HEK293 (cell line): Measurements from ENCODE around the gene BCL2L11.
A peak's percentile ranks its signal among the peaks of the same experiment; 100 is the strongest.

ENCODE experiments used
- CTCF ChIA-PET: fragments of 350-600 bp; formaldehyde crosslinking; extraction: SDS; loops from one replicate; lab custom pipeline; 2021; ENCODE audit warnings: antibody characterized with exemption; lab: Yijun Ruan, JAX
- POLR2A ChIA-PET: fragments of 300-600 bp; formaldehyde crosslinking; extraction: SDS; loops from one replicate; lab custom pipeline; 2020; ENCODE audit warnings: antibody characterized with exemption, inconsistent platforms; lab: Yijun Ruan, JAX
- H3K27ac ChIP-seq: fragments of 200-500 bp; sonication (Bioruptor generic); 2 replicates; pipeline ENCODE4 v1.5.1; 2014; ENCODE audit warnings: low read depth, low read length, control low read depth, inconsistent platforms; ENCODE audit errors: extremely low read depth
- H3K36me3 ChIP-seq, 2 experiments: fragments of 200-500 bp in 1 of 2; sonication (Bioruptor generic) in 1 of 2; 1 replicate in 1 of 2; 2 replicates in 1 of 2; pipeline ENCODE4 v1.5.1; 2014 to 2017; ENCODE audit warnings: inconsistent platforms in 2 of 2, low read length in 2 of 2; ENCODE audit not compliant: control insufficient read depth in 2 of 2, insufficient read depth in 1 of 2
- H3K4me1 ChIP-seq: fragments of 200-500 bp; sonication (Bioruptor generic); 2 replicates; pipeline ENCODE4 v1.5.1; 2014; ENCODE audit warnings: mild to moderate bottlenecking, low read length, inconsistent platforms; ENCODE audit not compliant: control insufficient read depth, insufficient read depth
- H3K4me3 ChIP-seq: 2 replicates; pipeline ENCODE4 v1.5.1; 2011; ENCODE audit warnings: low read depth, mild to moderate bottlenecking, control low read depth, low read length, moderate library complexity
- H3K9me3 ChIP-seq: fragments of 200-500 bp; sonication (Bioruptor generic); 2 replicates; pipeline ENCODE4 v1.5.1; 2014; ENCODE audit warnings: low read depth, low read length, inconsistent platforms; ENCODE audit not compliant: control insufficient read depth, insufficient read depth
- GLI4 ChIP-seq: fragments of 450-650 bp; formaldehyde crosslinking; IDR thresholded peaks from 2 replicates; pipeline ENCODE4 v1.5.1; 2016; ENCODE audit warnings: missing biosample characterization, missing genetic modification characterization
- GLIS1 ChIP-seq: fragments of 450-650 bp; formaldehyde crosslinking; IDR thresholded peaks from 2 replicates; pipeline ENCODE4 v1.5.1; 2016; ENCODE audit warnings: missing biosample characterization, missing genetic modification characterization
- HOXD13 ChIP-seq: sonication (generic); formaldehyde crosslinking; IDR thresholded peaks from 2 replicates; pipeline ENCODE4 v1.8.0; 2022; ENCODE audit warnings: missing genetic modification reagents, borderline replicate concordance
- PRDM2 ChIP-seq: fragments of 450-650 bp; formaldehyde crosslinking; IDR thresholded peaks from 2 replicates; pipeline ENCODE4 v1.5.1; 2016; ENCODE audit warnings: missing biosample characterization, missing genetic modification characterization, borderline replicate concordance
- YY1 ChIP-seq: fragments of 450-650 bp; formaldehyde crosslinking; IDR thresholded peaks from 2 replicates; pipeline ENCODE4 v1.5.1; 2018; ENCODE audit warnings: missing biosample characterization, missing genetic modification characterization
- ZIC2 ChIP-seq: fragments of 450-650 bp; formaldehyde crosslinking; IDR thresholded peaks from 2 replicates; pipeline ENCODE4 v1.5.1; 2016; ENCODE audit warnings: missing biosample characterization, missing genetic modification characterization
- ZNF132 ChIP-seq: fragments of 450-650 bp; formaldehyde crosslinking; IDR thresholded peaks from 2 replicates; pipeline ENCODE4 v1.5.1; 2017; ENCODE audit warnings: missing biosample characterization, missing genetic modification characterization, borderline replicate concordance
- ZNF138 ChIP-seq: fragments of 450-650 bp; formaldehyde crosslinking; IDR thresholded peaks from 2 replicates; pipeline ENCODE4 v1.5.1; 2016; ENCODE audit warnings: missing biosample characterization, missing genetic modification characterization, borderline replicate concordance
- ZNF16 ChIP-seq: fragments of 450-650 bp; formaldehyde crosslinking; IDR thresholded peaks from 2 replicates; pipeline ENCODE4 v1.5.1; 2016; ENCODE audit warnings: low read depth, missing biosample characterization, missing genetic modification characterization
- ZNF248 ChIP-seq: fragments of 450-650 bp; formaldehyde crosslinking; IDR thresholded peaks from 2 replicates; pipeline ENCODE4 v1.5.1; 2017; ENCODE audit warnings: missing biosample characterization, missing genetic modification characterization
- ZNF266 ChIP-seq: fragments of 450-650 bp; formaldehyde crosslinking; IDR thresholded peaks from 2 replicates; pipeline ENCODE4 v1.5.1; 2016; ENCODE audit warnings: missing biosample characterization, missing genetic modification characterization, low read depth
- ZNF274 ChIP-seq, 2 experiments: fragments of 200-500 bp in 1 of 2; fragments of 450-650 bp in 1 of 2; sonication (Bioruptor generic) in 1 of 2; formaldehyde crosslinking in 1 of 2; IDR thresholded peaks; 2 replicates each; pipeline versions ENCODE4 v1.5.1 to v1.6.1; 2014 to 2016; ENCODE audit warnings: borderline replicate concordance in 1 of 2, inconsistent platforms in 1 of 2, low read length in 1 of 2, missing biosample characterization in 1 of 2, missing genetic modification characterization in 1 of 2
- ZNF280C ChIP-seq: fragments of 450-650 bp; formaldehyde crosslinking; IDR thresholded peaks from 2 replicates; pipeline ENCODE4 v1.5.1; 2016; ENCODE audit warnings: missing biosample characterization, missing genetic modification characterization
- ZNF335 ChIP-seq: fragments of 450-650 bp; formaldehyde crosslinking; conservative IDR thresholded peaks from 2 replicates; pipeline ENCODE4 v1.5.1; 2016; ENCODE audit warnings: missing biosample characterization, missing genetic modification characterization
- ZNF423 ChIP-seq: fragments of 450-650 bp; formaldehyde crosslinking; IDR thresholded peaks from 2 replicates; pipeline ENCODE4 v1.5.1; 2016; ENCODE audit warnings: missing biosample characterization, missing genetic modification characterization
- ZNF529 ChIP-seq: fragments of 450-650 bp; formaldehyde crosslinking; IDR thresholded peaks from 2 replicates; pipeline ENCODE4 v1.5.1; 2017; ENCODE audit warnings: missing genetic modification characterization, missing biosample characterization; ENCODE audit not compliant: insufficient replicate concordance
- ZNF530 ChIP-seq: fragments of 450-650 bp; formaldehyde crosslinking; IDR thresholded peaks from 2 replicates; pipeline ENCODE4 v1.5.1; 2016; ENCODE audit warnings: low read depth, missing biosample characterization, missing genetic modification characterization
- ZNF571 ChIP-seq: fragments of 450-650 bp; formaldehyde crosslinking; IDR thresholded peaks from 2 replicates; pipeline ENCODE4 v1.5.0; 2017; ENCODE audit warnings: missing biosample characterization, missing genetic modification characterization
- ZNF600 ChIP-seq: fragments of 450-650 bp; formaldehyde crosslinking; IDR thresholded peaks from 2 replicates; pipeline ENCODE4 v1.5.1; 2016; ENCODE audit warnings: missing biosample characterization, missing genetic modification characterization
- ZNF704 ChIP-seq: fragments of 450-650 bp; formaldehyde crosslinking; IDR thresholded peaks from 2 replicates; pipeline ENCODE4 v1.5.1; 2016; ENCODE audit warnings: missing biosample characterization, missing genetic modification characterization
- ZNF768 ChIP-seq: fragments of 450-650 bp; formaldehyde crosslinking; IDR thresholded peaks from 2 replicates; pipeline ENCODE4 v1.5.1; 2018; ENCODE audit warnings: missing biosample characterization, mild to moderate bottlenecking, missing genetic modification characterization
- ZSCAN30 ChIP-seq: fragments of 450-650 bp; IDR thresholded peaks from 2 replicates; pipeline ENCODE4 v1.5.1; 2018; ENCODE audit warnings: missing biosample characterization, mild to moderate bottlenecking, missing genetic modification characterization, moderate library complexity
- TF ChIP-seq, protein P1 (sequence below): fragments of 450-650 bp; formaldehyde crosslinking; IDR thresholded peaks from 2 replicates; pipeline ENCODE4 v1.5.1; 2017; ENCODE audit warnings: missing biosample characterization, mild to moderate bottlenecking, missing genetic modification characterization, moderate library complexity
- TF ChIP-seq, protein P2 (sequence below): fragments of 450-650 bp; formaldehyde crosslinking; IDR thresholded peaks from 2 replicates; pipeline ENCODE4 v1.5.1; 2017; ENCODE audit warnings: missing biosample characterization, missing genetic modification characterization

The BCL2L11 gene

GRCh38 chr2:111122631-111123421 lies 2.1 kb downstream of the BCL2L11 start (continued):
- TF ChIP-seq GLIS1 (tag by site-specific recombination), result no peak
- TF ChIP-seq ZSCAN30 (tag by site-specific recombination), result peak; percentile 76
- TF ChIP-seq, protein P1, sequence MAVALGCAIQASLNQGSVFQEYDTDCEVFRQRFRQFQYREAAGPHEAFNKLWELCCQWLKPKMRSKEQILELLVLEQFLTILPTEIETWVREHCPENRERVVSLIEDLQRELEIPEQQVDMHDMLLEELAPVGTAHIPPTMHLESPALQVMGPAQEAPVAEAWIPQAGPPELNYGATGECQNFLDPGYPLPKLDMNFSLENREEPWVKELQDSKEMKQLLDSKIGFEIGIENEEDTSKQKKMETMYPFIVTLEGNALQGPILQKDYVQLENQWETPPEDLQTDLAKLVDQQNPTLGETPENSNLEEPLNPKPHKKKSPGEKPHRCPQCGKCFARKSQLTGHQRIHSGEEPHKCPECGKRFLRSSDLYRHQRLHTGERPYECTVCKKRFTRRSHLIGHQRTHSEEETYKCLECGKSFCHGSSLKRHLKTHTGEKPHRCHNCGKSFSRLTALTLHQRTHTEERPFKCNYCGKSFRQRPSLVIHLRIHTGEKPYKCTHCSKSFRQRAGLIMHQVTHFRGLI (tag by site-specific recombination), result peak; percentile 88
- TF ChIP-seq ZNF529 (tag by site-specific recombination), result no peak
- no peak for TF ChIP-seq ZNF423 (tag by site-specific recombination)
- TF ChIP-seq ZIC2 (tag by site-specific recombination), result no peak
- TF ChIP-seq ZNF768 (tag by site-specific recombination), result no peak
- TF ChIP-seq ZNF274 (IDR thresholded peaks at IDR 0.05; ENCODE audit: low read length), result no peak
- TF ChIP-seq ZNF274 (tag by site-specific recombination; IDR thresholded peaks at IDR 0.05; ENCODE audit: borderline replicate concordance), result no peak
- no peak for TF ChIP-seq ZNF266 (tag by site-specific recombination)
- TF ChIP-seq HOXD13 (CRISPR knock-in tag), result 0 out of 2 replicates have a peak, but pooled peaks have one; percentile 9
- TF ChIP-seq ZNF530 (tag by site-specific recombination), result no peak
- TF ChIP-seq ZNF571 (tag by site-specific recombination), result no peak
- peak; percentile 26; the same call in 1 of the 2 replicates for TF ChIP-seq ZNF335
- no peak for TF ChIP-seq ZNF138 (tag by site-specific recombination)
- no peak for TF ChIP-seq ZNF248 (tag by site-specific recombination)
- no peak for TF ChIP-seq ZNF16
- no peak for TF ChIP-seq YY1 (tag by site-specific recombination)
- TF ChIP-seq, protein P2, sequence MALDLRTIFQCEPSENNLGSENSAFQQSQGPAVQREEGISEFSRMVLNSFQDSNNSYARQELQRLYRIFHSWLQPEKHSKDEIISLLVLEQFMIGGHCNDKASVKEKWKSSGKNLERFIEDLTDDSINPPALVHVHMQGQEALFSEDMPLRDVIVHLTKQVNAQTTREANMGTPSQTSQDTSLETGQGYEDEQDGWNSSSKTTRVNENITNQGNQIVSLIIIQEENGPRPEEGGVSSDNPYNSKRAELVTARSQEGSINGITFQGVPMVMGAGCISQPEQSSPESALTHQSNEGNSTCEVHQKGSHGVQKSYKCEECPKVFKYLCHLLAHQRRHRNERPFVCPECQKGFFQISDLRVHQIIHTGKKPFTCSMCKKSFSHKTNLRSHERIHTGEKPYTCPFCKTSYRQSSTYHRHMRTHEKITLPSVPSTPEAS (tag by site-specific recombination), result 0 out of 2 replicates have a peak, but pooled peaks have one; percentile 49
- TF ChIP-seq ZNF704 (tag by site-specific recombination), result no peak
- no peak for TF ChIP-seq ZNF280C (tag by site-specific recombination)

GRCh38 chr2:111123751-111124150 lies 3.0 kb downstream of the BCL2L11 start:
- Histone ChIP-seq H3K9me3 (no peaks in the 10 kb centered on the region), H3K4me3 (peak overlapping the region; percentile 11; the same call in 1 of the 2 replicates), H3K36me3 (peaks cover 37 to 51% of the 10 kb centered on the region in 2 experiments), H3K4me1 (peaks cover 20% of the 10 kb centered on the region; the same call in 1 of the 2 replicates), H3K27ac (no peak overlapping the region)
- ChIA-PET CTCF (interaction anchor here (0.6 kb wide), 1 partner anchor 94 kb away, joined by 3 read pairs; no protein-coding TSS in a partner anchor), POLR2A (no interaction called here)
- TF ChIP-seq ZNF132 (tag by site-specific recombination), result no peak
- no peak for TF ChIP-seq ZNF600
- no peak for TF ChIP-seq GLI4 (tag by site-specific recombination)
- no peak for TF ChIP-seq PRDM2 (tag by site-specific recombination)
